Neural progenitor cell (in vitro differentiated cells): ENCODE measurements around the gene PGM5.

Source experiments
- EZH2 ChIP-seq: fragments of 200-600 bp; sonication (generic); IDR thresholded peaks from 2 replicates; pipeline ENCODE4 v1.6.1; 2017; ENCODE audit warnings: antibody characterized with exemption, mild to moderate bottlenecking, moderate library complexity
- TF ChIP-seq, protein P1 (sequence below): fragments of 200-600 bp; sonication (generic); IDR thresholded peaks from 2 replicates; pipeline ENCODE4 v1.5.1; 2017; ENCODE audit warnings: antibody characterized with exemption, mild to moderate bottlenecking

DNA sequence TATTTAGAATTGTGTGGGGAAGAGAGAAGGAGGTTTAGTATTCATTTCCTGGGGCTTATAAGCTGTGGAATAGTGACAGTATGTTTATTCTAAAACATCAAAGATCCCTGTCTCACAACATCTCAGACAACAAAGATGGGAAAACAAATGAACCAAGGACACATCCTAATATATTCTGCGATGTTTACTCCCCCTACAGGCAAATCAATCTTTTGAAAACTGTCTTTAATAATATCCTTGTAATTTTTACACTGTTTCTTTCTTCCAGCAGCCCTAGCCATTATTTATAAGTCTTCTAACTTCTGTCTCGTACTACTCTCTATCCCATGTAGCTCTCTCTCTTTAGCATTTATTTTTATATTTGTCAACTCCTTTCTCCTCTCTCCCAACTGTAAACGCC is 217.7 kb downstream of the PGM5 start:
- TF ChIP-seq, protein P1, sequence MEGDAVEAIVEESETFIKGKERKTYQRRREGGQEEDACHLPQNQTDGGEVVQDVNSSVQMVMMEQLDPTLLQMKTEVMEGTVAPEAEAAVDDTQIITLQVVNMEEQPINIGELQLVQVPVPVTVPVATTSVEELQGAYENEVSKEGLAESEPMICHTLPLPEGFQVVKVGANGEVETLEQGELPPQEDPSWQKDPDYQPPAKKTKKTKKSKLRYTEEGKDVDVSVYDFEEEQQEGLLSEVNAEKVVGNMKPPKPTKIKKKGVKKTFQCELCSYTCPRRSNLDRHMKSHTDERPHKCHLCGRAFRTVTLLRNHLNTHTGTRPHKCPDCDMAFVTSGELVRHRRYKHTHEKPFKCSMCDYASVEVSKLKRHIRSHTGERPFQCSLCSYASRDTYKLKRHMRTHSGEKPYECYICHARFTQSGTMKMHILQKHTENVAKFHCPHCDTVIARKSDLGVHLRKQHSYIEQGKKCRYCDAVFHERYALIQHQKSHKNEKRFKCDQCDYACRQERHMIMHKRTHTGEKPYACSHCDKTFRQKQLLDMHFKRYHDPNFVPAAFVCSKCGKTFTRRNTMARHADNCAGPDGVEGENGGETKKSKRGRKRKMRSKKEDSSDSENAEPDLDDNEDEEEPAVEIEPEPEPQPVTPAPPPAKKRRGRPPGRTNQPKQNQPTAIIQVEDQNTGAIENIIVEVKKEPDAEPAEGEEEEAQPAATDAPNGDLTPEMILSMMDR, result peak; percentile 28
- TF ChIP-seq EZH2, result no peak
